Raji (cell line): ENCODE results near the gene CATSPER4.

Experiments
- POLR2A ChIP-seq: IDR thresholded peaks from 2 replicates; pipeline ENCODE4 v1.6.1; 2011; ENCODE audit warnings: low read depth, low read length, control low read depth; ENCODE audit not compliant: insufficient read depth

Gene CATSPER4

DNA sequence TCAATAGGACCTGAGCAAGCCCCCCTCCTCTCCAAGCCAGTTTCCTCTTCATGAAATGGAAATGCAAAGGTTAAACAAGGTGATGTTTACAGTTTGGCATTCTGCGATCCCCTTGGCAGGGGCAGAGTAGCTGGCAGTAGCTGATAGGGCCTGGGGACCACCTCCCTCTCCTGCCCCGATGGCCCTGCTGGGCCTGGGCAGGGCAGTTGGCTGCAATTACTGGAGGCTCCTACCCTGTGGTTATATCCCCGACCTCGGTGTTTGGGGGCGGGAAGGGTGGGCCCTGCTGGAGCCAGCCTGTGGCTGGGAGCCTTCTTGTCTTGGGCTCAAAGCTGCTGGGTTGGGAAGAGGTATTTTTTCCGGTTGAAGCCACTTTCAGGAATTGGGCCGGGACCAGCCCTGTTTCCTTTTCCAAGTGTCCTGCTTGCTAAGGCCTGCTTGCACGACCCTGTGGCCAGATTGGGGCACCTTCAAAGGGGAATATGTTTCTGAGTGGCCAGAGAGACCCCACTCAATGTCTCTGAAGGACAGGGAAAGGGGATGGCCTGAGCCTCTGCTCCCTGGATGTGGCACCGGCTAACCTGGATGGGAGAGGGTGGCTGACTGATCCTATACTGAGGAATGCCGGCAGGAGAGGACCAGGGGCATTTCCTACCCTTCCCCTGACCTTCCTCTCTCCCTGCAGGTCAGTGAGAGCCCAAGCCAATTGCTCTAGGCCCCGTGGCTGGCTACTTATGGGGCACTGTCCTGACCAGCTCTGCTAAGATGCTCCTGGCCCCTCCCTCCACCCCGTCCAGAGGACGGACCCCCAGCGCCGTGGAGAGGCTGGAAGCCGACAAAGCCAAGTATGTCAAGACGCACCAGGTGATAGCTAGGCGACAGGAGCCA is 29.6 kb upstream of the CATSPER4 start:
- TF ChIP-seq POLR2A = no peak

DNA sequence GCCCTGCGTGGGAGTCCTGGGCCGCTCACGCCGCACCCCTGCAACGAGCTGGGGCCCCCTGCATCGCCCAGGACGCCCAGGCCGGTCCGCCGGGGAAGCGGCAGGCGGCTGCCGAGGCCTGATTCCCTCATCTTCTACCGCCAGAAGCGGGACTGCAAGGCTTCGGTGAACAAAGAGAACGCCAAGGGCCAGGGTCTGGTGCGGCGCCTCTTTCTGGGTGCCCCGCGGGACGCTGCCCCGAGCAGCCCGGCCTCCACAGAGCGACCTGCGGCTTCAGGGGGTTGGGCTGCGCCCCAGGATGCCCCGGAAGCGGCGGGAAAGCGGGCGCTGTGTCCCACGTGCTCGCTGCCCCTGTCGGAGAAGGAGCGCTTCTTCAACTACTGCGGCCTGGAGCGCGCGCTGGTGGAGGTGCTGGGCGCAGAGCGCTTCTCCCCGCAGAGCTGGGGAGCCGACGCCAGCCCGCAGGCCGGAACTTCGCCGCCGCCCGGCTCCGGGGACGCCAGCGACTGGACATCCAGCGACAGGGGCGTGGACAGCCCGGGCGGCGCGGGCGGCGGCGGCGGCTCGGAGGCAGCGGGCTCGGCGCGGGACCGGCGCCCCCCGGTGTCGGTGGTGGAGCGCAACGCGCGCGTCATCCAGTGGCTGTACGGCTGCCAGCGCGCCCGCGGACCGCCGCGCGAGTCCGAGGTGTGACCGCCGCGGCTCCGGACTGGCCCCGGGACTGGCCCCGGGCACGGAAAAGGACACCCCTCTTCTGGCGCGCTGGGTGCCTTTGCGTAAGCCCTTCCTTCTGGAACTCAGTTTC is 28.8 kb upstream of the CATSPER4 start:
- TF ChIP-seq POLR2A = no peak

DNA sequence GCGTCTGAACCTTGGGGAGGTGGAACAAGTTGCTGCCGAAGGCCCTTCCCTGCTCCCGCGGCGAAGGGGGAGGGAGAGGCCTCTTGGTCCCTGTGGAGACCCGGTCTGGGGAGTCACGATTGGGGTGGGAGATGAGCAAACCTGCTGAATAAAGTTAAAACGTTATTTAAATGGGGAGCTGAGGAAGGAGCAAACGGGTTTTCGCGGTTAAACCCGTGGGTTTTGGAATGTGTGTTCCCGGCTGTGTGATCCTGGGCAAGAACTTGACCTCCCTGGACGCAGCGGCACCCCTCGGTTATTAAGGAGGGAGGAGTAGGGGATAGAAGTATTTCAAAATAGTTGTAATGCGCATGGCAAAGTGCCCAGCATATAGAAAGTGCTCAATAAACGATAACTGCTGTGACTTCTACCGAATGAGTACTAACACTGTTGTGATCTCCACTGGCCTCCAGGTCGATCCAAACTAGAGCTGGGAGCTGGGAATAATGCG is 28.1 kb upstream of the CATSPER4 start:
- TF ChIP-seq POLR2A = no peak

DNA sequence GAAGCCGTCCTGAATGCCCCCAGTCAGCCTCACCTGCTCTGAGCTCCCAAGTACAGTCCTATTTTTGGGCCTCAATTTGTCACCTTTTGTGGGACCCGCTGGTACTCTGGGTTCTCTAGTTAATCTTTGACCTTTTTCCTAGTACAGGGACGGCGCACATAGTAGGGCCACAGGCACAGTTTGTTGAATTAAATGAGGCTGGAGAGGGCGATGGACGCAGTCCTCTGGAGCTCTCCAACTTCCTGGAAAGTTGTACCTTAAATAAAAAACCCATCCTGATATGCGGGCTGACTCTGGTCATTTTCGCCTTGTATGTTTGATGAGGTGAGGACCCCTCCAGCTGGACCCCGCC is 26.7 kb upstream of the CATSPER4 start:
- TF ChIP-seq POLR2A = no peak

DNA sequence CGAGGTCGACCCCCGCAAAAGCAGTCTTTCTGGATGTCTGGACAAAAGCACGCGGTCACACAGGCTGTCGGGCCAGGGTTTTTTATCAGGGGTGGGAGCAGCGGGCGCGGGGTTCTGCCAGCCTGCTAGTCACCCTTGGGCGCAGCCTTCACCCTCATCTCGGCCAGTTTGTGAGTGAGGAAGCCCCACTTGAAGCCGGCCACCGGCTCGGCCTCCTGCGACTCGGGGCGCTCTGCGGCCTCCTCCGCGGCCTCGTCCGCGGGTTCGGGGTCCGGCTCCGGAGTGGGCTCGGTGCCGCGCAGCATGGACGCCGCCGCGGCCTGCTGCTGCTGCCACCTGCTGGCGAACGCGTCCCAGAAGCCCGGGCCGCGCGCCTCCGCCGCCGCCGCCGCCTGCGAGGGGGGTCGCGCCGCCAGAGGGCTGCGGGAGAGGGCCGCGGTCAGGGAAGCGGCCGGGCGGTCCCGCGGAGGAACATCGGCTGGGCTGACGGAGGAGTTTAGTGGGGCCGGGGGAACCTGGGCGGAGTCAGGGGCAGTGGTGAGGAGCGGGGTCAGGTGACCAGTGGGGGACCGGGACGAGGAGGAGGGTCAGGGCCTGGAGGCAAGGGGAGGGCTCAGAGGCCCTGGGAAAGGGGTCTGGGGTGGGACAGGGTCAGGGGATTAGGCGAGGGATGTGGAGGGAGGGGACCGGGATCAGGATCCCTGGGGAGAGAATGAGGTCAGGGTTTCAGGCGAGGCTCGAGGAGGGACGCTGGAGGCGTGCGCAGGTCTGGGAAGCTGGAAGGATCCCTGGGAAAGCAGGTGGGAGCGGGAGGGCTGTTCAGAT is 26.2 kb upstream of the CATSPER4 start:
- no peak for TF ChIP-seq POLR2A

DNA sequence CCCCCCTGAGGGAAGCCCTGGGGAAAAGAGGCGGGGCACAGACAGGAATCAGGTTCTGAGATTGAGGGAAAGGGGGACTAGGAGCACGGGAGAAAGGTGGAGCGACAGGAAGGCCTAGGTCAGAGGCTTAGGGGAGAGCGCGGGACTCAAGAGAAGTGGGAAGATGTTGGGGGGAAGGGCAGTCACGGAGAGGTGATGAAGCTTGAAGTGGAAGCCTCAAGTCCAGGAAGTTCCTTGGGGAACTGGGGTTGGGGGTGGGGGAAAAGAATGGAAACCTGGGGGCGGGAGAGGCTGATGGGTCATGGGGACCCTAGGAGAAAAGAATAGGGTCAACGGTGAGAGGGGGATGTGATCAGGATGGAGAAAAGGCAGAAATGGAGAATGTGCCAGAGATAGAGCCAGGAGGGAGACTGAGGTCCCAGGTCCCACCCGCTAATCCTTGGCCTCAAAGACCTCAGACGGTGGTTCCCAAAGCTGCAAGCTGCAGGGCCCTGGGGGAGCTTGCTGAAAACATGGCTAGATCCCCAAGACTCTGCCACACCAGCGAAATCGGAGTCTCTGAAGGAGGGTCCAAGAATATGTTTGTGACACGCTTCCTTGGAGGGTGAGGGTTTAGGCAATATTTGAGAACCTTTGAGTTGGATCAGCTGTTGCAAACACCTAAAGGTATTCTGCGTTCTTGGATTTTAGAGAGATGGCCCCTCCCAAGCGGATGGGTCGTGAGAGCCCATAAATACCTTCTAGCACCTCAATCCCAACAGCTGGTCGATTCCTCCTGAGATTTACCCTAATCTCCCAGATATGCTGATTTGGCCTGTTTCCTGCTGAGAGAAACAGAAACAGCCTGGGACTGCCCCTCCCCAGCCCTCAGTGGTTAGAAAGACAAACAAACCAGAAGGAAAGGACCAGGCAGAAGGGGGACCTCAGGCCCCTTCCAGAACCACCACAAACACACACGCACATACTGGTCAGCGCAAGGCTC is 25.2 kb upstream of the CATSPER4 start:
- TF ChIP-seq POLR2A = no peak

DNA sequence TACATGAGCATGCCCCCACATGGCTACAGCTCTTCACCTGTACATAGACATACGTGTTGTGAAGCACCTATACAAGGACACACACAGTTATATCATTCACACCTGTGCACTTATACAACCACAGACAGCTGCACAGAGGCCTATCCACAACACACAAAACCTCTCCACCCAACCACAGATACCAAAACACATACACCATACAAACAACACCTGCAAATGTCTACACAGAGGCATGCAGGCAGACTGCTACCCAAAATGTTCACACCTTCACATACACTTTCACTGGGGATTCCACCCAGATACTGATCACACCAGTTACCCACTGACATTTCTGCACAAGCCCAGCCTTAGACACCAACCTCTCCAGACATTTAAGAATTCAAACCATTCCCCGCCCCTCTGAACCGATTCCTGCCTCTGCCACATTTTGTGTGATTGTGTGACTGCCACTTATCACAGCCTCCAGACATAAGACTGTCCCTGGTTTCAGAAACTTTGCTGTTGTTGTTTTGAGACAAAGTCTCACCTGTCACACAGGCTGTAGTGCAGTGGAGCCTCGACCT is 23.6 kb upstream of the CATSPER4 start:
- TF ChIP-seq POLR2A = no peak

DNA sequence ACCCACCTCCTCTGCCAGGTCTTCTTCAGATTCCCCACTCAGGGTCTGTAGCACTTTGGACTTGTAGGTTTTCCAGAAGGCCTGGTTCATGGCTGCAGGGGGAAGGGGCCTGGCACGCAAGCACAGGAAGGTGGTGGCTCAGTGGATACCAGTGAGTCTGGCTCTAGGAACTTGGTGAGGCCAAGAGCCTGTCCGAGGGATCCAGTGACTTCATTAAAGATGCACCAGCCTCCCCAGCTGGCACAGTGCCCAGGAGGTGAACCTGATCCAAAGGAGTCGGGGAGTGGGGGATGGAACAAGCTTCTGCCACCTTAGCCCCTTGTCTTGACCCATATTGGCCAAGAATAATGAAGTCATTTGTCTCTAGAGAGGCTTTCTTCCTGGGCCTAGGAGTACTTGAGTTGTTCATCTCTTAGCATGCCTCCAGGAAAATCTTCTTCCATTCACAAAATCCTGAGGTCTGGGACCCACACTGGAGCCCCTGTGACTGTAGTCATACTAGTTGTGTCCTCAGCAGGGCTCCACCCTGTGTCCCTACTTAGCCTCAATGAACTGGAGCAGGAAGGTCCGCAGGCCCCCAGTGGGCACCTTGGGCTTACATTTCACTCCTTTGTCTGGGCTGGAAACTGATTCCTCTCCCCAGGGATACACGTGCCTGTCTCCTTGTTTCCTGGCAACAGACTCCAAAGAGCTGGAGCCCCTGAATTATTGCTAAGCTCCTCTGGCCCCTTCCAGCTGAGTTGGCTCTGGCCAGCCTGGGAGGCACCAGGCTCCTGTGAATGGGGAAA is 21.8 kb upstream of the CATSPER4 start, which contains the start of gene C1orf232:
TSS of gene C1orf232 (minus strand) at position 554 of the 788 bp plus-strand sequence. CDS start at position 90, 464 bp downstream.
- no peak for TF ChIP-seq POLR2A

DNA sequence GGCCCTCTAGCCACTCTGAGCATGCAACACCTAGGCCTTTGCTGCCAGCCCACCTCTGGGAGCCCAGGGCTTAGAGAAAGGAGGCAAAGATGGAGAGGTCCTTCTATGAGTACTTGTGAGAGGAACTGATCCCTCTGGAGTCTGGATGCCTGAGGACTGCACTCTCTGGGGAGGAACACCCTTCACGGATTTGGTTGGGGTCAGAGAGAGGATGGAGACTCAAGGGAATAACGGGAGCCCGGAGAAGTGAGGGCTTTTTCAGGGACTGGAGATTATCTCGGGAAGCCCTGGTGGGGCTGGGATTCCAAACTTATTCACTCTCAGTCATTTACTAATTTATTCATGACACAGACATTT is 21.2 kb upstream of the CATSPER4 start:
- no peak for TF ChIP-seq POLR2A

DNA sequence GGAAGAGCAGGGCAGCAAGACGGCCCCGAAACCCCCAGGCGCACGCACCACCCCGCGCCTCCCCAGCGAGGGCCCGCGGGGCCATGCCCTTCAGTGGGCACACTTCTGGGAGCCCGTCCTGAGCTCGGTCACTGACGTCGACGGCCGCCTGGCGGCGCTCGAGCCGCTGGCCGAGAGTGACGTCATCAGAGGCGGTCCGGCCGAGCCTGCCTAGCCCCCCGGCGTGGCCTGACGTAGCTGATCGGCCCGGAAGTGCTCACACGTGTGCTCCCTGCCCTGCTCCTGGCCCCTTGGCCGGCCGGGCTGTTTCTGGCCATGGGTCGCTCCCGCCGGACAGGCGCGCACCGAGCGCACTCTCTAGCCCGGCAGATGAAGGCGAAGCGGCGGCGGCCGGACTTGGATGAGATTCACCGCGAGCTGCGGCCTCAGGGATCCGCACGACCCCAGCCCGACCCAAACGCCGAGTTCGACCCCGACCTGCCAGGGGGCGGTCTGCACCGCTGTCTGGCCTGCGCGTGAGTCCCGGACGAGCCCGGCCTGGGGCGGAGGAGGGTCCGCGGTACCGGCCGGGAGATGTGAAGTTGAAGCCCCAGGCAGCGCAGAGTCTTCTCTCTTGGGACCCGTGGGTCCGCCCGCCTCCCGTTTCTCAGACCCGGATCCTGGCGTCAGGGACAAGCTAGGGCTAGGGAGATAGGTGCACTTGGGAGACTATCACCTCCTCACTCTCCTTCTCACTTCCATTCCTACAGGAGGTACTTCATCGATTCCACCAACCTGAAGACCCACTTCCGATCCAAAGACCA is 20.5 kb upstream of the CATSPER4 start, which contains the start of gene ZNF593:
TSS of gene ZNF593 (plus strand) at position 240 of the 803 bp plus-strand sequence. CDS start at position 316, 76 bp downstream.
- peak; percentile 98 for TF ChIP-seq POLR2A

DNA sequence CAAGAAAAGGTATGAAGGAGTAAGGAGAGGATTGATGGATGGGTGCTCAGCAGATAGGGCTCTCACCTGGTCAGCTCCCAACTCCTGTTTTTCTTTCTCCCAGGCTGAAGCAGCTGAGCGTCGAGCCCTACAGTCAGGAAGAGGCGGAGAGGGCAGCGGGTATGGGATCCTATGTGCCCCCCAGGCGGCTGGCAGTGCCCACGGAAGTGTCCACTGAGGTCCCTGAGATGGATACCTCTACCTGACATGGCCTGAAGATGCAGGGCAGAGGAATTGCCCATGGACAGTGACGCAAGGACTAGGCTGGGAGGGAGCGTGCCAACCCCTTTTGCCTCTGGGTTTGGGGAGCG is 20.0 kb upstream of the CATSPER4 start:
- no peak for TF ChIP-seq POLR2A
